ENCODE results near the gene SRRD.

SRRD gene

GRCh38 chr22:26466196-26466595, 17.5 kb upstream of the SRRD start:
- Histone ChIP-seq H3K27me3 (ENCODE audit: insufficient read depth, poor library complexity, severe bottlenecking) (no peaks in the 10 kb centered on the region), H3K4me1 (ENCODE audit: insufficient read depth, poor library complexity, severe bottlenecking) (peaks cover 5% of the 10 kb centered on the region), H3K27ac (ENCODE audit: poor library complexity, severe bottlenecking) (no peak overlapping the region), H3K36me3 (ENCODE audit: low read depth) (peaks cover 96% of the 10 kb centered on the region), H3K4me3 (ENCODE audit: severe bottlenecking) (no peak overlapping the region), H3K9me3 (ENCODE audit: severe bottlenecking) (no peaks in the 10 kb centered on the region)
- DNase-seq (ENCODE audit: low spot score): no peak
- TF ChIP-seq, protein P1, sequence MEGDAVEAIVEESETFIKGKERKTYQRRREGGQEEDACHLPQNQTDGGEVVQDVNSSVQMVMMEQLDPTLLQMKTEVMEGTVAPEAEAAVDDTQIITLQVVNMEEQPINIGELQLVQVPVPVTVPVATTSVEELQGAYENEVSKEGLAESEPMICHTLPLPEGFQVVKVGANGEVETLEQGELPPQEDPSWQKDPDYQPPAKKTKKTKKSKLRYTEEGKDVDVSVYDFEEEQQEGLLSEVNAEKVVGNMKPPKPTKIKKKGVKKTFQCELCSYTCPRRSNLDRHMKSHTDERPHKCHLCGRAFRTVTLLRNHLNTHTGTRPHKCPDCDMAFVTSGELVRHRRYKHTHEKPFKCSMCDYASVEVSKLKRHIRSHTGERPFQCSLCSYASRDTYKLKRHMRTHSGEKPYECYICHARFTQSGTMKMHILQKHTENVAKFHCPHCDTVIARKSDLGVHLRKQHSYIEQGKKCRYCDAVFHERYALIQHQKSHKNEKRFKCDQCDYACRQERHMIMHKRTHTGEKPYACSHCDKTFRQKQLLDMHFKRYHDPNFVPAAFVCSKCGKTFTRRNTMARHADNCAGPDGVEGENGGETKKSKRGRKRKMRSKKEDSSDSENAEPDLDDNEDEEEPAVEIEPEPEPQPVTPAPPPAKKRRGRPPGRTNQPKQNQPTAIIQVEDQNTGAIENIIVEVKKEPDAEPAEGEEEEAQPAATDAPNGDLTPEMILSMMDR (IDR thresholded peaks at IDR 0.05; ENCODE audit: poor library complexity, severe bottlenecking): no peak
- no peak for ATAC-seq (ENCODE audit: low read depth)

- TF ChIP-seq, protein P1 (IDR thresholded peaks at IDR 0.05; ENCODE audit: poor library complexity, severe bottlenecking): no peak
- peak overlapping the region; percentile 98 for H3K27ac ChIP-seq (ENCODE audit: poor library complexity, severe bottlenecking)
- no peaks in the 10 kb centered on the region for H3K27me3 ChIP-seq (ENCODE audit: insufficient read depth, poor library complexity, severe bottlenecking)
- no peaks in the 10 kb centered on the region for H3K9me3 ChIP-seq (ENCODE audit: severe bottlenecking)
- DNase-seq (ENCODE audit: low spot score) (no peak), ATAC-seq (ENCODE audit: low read depth) (no peak)
- peaks cover 29% of the 10 kb centered on the region for H3K4me1 ChIP-seq (ENCODE audit: insufficient read depth, poor library complexity, severe bottlenecking)
- no peak overlapping the region for H3K4me3 ChIP-seq (ENCODE audit: severe bottlenecking)
- peaks cover 92% of the 10 kb centered on the region for H3K36me3 ChIP-seq (ENCODE audit: low read depth)
Measured at GRCh38 chr22:26470807-26471206, 12.9 kb upstream of the SRRD start.

- TF ChIP-seq, protein P1 (IDR thresholded peaks at IDR 0.05; ENCODE audit: poor library complexity, severe bottlenecking): no peak
- Histone ChIP-seq H3K4me3 (ENCODE audit: severe bottlenecking) (no peak overlapping the region), H3K27ac (ENCODE audit: poor library complexity, severe bottlenecking) (peak overlapping the region; percentile 98), H3K9me3 (ENCODE audit: severe bottlenecking) (no peaks in the 10 kb centered on the region), H3K4me1 (ENCODE audit: insufficient read depth, poor library complexity, severe bottlenecking) (peaks cover 29% of the 10 kb centered on the region), H3K36me3 (ENCODE audit: low read depth) (peaks cover 92% of the 10 kb centered on the region), H3K27me3 (ENCODE audit: insufficient read depth, poor library complexity, severe bottlenecking) (no peaks in the 10 kb centered on the region)
- DNase-seq (ENCODE audit: low spot score) (peak; percentile 95), ATAC-seq (ENCODE audit: low read depth) (peak; percentile 100)
Measured at GRCh38 chr22:26471522-26471921, 12.2 kb upstream of the SRRD start.

DNA sequence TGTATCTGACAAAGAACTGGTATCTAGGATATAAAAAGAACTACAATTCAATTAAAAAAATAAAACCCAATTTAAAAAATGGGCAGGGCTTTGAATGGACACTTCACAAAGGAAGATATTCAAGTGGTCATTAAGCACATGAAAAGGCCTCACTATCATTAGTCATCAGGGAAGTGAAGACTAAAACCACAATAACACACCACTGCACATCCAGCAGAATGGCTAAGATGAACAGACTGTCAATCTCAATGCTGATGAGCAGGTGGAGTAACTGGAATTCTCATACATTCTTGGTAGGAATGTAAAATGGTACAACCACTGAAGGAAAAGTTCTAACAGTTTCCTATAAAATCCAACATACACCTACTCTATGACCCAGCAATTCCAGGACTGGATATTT, 9.0 kb upstream of the SRRD start:
- Histone ChIP-seq H3K27me3 (ENCODE audit: insufficient read depth, poor library complexity, severe bottlenecking) (no peaks in the 10 kb centered on the region), H3K4me1 (ENCODE audit: insufficient read depth, poor library complexity, severe bottlenecking) (peaks cover 51% of the 10 kb centered on the region), H3K27ac (ENCODE audit: poor library complexity, severe bottlenecking) (peak overlapping the region; percentile 98), H3K36me3 (ENCODE audit: low read depth) (peaks cover 86% of the 10 kb centered on the region), H3K4me3 (ENCODE audit: severe bottlenecking) (no peak overlapping the region), H3K9me3 (ENCODE audit: severe bottlenecking) (no peaks in the 10 kb centered on the region)
- TF ChIP-seq, protein P1 (IDR thresholded peaks at IDR 0.05; ENCODE audit: poor library complexity, severe bottlenecking): no peak
- ATAC-seq (ENCODE audit: low read depth) (no peak), DNase-seq (ENCODE audit: low spot score) (no peak)

DNA sequence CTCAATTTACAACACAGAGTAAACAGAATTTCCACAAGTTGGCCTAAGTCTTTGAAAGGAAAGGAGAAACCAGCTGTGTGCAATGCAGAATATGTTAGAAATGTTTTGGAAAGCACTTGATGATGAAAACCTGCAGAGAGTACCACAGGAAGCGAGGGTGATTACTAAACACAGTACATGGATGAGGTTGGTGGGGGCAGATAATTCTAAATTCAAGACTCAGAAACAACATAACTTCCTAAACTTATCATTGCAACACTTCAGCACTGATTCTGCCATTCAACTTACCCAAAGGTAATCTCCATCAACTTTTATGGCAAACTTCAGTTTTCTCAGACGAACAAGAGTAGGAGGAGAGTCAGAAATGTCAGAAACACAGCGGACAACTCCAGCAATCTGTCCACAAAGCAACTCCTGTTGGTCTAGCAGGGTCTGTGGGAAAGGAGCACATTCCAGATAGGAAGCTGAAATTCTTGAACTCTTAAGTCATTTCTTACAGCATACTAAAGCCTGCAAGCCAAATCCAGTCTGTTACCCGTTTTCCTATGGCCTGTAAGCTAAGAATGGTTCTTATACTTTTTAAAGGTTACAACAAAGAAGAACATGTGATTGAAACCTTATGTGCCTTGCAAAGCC, 6.9 kb upstream of the SRRD start:
- H3K36me3 ChIP-seq (ENCODE audit: low read depth): peaks cover 70% of the 10 kb centered on the region
- no peaks in the 10 kb centered on the region for H3K27me3 ChIP-seq (ENCODE audit: insufficient read depth, poor library complexity, severe bottlenecking)
- peaks cover 51% of the 10 kb centered on the region for H3K4me1 ChIP-seq (ENCODE audit: insufficient read depth, poor library complexity, severe bottlenecking)
- no peaks in the 10 kb centered on the region for H3K9me3 ChIP-seq (ENCODE audit: severe bottlenecking)
- ATAC-seq (ENCODE audit: low read depth) (peak; percentile 19; the same call in 1 of the 3 replicates), DNase-seq (ENCODE audit: low spot score) (no peak)
- TF ChIP-seq, protein P1 (IDR thresholded peaks at IDR 0.05; ENCODE audit: poor library complexity, severe bottlenecking): no peak
- H3K27ac ChIP-seq (ENCODE audit: poor library complexity, severe bottlenecking): peak overlapping the region; percentile 56
- no peak overlapping the region for H3K4me3 ChIP-seq (ENCODE audit: severe bottlenecking)
